ENCODE data around the gene DPH1.

DPH1 gene

DNA sequence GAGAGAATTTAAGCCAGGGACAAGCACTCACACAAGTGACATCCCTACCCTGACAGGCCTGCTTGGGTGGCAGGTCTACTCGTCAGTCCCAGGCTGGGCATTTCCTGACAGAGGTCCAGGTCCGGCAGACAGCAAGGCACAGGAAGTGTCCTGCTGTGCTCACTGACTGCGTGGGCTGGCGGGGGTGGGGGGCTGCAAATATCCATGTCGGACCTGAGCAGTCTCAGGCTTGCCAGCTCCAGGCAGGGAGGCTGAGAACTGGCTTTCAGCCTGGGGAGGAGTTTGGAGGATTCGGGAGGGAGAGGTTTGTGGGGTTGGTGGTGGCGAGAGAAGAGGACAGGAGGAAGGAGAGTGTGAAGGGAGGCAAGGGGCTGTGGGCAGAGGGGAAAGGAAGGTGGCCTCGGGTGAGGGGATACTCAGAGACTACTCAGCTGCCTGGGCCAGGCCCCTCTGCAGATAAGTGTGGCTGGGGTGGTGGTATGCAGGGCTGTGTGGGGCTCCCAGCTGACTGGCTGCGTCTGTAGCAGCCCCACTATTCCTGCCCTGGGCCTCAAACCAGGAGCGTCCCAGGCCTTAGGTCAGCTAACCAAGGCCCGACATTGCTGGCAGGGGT, 32.7 kb downstream of the DPH1 start:
- FAIRE-seq (no peak), DNase-seq (ENCODE audit: insufficient read length, low spot score) (no peak)
- TF ChIP-seq POLR2A (IDR thresholded peaks at IDR 0.05; ENCODE audit: low read depth, low read length) = no peak

DNA sequence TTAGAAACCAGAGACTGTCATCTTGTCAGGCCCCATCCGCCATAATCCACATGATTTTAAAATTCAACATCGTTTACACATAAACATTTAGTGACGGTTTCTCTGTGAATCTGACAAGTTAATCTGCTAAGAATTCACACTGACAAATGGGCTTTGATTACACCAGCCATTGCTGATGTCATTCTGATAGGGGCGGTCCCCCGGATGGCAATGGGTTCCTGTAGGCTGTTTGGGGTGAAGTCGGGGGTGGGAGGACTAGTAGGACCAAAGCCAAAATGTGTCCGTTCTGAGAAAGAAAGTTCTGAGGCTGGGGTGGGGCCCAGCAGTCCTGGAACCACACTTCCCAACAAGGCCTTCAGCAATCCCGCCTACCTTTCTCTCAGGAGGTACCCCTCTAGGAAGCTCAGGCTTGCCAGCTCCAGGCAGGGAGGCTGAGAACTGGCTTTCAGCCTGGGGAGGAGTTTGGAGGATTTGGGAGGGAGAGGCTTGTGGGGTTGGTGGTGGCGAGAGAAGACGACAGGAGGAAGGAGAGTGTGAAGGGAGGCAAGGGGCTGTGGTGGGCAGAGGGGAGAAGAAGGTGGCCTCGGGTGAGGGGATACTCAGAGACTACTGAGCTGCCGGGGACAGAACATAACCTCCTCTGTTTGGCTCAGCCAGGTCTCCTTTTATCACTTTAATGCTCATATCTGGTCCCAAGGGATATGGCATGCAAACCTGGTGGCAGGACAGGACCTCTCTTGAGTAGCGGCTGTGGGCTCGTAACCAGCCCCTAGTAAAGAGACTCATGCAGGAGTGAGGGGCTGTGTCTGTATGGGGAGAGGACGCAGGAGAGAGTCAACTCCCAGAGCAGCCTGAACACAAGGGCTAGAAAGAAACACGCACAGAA, 33.6 kb downstream of the DPH1 start:
- no peak for TF ChIP-seq POLR2A (IDR thresholded peaks at IDR 0.05; ENCODE audit: low read depth, low read length)
- FAIRE-seq (no peak), DNase-seq (ENCODE audit: insufficient read length, low spot score) (no peak)

DNA sequence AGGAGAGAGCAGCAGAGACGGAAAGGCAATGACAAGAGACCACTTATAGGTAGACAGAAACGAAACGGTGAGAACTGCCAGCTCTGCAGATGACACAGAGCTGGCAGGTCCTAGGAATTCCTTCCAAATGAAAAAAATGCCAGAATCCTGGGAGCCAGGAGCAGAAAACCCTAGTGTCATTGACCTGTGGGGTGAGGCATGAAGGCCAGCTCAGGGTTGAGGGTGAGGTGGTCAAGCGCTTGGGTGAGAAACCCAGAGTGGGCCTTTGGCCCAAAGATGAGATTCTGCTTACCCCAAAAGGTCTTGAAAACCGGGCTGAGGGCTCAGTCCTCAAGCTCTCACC, 34.2 kb downstream of the DPH1 start:
- no peak for DNase-seq (ENCODE audit: insufficient read length, low spot score)
- no peak for FAIRE-seq
- no peak for TF ChIP-seq POLR2A (IDR thresholded peaks at IDR 0.05; ENCODE audit: low read depth, low read length)

DNA sequence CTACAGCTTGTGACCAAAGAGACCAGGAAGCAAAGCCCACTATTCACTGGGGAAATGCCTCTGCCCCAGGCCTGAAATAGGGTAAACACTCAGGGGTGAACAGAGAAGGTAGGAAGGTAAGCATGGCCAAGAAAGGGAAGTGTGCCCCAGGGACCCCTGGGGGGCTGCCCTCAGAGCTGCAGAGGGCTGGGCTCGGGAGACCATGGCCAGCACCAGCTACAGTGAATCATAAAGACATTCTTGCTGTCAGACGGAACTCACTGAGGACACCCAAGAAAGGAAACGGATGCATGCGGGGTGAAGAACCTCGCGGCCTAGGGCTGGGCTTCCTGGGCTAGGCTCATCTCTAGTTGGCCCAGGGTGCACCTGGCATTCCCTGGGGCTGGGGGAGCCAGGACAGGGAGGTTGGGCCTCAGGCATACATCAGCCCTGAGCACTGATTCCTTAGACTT, 34.6 kb downstream of the DPH1 start:
- DNase-seq (ENCODE audit: insufficient read length, low spot score) (no peak), FAIRE-seq (no peak)
- no peak for TF ChIP-seq POLR2A (IDR thresholded peaks at IDR 0.05; ENCODE audit: low read depth, low read length)

DNA sequence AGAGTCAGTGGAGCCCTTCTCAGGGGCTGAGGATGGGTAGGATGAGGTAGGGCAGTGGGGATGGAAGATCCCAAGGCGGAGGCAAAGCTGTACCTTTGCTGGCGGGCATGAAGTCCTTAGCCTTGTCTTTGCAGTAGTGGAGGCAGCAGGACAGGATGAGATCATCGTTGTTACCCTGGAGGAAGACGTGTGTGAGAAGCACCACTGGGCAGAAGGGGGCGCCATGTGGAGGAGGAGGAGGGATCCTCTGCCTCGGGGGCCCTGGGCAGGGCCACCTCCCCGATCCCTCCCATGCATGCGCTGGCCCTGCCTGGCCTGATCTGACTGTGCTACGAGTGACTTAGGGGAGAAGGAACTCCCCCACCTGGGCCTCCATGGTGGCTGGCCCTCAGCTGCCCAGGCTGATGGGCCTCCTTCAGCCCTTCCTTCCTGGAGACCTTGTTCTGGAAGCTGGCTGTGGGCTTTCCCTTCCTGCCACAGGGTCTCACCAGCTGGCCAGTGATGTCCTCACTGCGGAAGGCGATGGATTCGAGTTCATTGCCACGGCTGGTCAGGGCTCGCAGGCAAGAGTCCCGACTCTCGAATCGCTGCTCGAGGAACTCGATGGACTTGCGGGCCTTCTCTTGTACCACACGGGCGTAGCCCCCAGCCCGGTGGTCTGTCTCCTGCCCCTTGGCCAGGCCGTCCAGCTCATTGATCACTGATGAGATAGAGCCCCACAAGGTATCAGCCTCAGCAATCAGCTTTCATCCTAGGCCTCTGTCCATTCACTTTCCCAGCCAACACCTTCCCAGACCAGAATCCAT, 35.2 kb downstream of the DPH1 start:
- TF ChIP-seq POLR2A (IDR thresholded peaks at IDR 0.05; ENCODE audit: low read depth, low read length) = no peak
- no peak for FAIRE-seq
- no peak for DNase-seq (ENCODE audit: insufficient read length, low spot score)

DNA sequence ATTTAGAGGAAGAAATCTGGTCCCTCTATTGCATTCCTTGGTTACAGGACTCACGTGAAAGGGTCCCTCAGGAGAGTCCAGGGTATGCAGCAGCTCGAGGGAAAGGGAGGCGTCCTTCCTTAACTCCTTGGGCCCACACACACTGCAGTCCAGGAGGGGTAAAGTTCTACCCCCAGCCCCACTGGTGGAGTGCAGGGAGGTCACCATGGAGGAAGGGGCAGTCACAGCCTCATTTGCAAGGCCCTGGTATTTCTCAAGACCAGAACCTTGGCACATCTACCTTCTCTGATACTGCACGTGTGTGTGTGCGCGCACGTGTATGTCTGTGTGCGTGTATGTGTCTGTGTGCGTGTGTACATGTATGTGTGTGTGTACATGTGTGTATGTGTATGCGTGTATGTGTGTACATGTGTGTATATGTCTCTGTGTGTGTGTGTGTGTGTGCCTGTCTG, 36.0 kb downstream of the DPH1 start:
- no peak for DNase-seq (ENCODE audit: insufficient read length, low spot score)
- TF ChIP-seq POLR2A (IDR thresholded peaks at IDR 0.05; ENCODE audit: low read depth, low read length) = no peak
- FAIRE-seq = no peak

DNA sequence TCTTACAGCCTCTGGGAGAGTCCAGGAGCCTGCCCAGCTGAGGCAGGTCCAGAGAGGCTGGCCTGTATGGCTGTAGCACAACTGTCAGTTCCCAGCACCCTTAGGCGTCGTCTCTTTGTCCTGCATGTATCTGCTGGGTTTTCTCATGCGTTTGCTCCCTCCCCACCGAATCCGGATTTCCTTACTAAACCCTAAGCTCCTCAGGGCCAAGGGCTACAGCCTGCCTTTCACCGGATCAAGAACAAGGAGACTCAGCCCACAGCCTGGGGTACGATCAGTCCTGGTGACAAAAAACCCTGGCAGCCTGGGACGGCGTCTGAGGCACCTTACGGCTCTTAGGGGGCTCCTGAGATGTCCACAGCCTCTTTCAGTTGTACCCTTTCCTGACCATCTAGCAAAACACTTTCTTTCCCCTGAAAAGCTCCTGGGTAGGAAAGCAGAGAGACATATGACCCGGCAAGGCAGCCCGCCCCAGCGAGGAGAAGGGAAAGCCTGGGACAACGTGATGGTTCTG, 37.2 kb downstream of the DPH1 start:
- FAIRE-seq (no peak), DNase-seq (ENCODE audit: insufficient read length, low spot score) (no peak)
- no peak for TF ChIP-seq POLR2A (IDR thresholded peaks at IDR 0.05; ENCODE audit: low read depth, low read length)

DNA sequence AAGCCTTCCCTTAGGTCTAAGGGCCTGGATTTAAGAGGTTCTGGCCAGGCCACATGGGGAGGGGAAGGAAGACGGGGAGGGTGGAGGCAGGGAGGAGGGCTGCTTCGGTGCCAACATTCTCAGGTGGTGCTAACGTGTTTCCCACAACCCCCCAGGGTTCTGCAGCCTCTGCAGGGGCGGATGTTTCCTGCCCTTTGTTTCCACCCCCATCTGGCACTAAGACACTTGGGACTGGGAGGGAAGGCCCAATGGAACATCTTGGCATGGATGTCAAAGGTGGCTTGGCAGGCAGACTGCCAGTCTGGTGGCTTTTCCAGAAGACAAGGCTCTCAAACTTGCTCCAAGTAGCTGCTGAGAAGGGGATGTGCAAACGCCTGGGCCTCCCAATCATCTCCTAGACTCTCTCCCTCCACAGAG, 37.7 kb downstream of the DPH1 start:
- DNase-seq (ENCODE audit: insufficient read length, low spot score) (no peak), FAIRE-seq (no peak)
- TF ChIP-seq POLR2A (IDR thresholded peaks at IDR 0.05; ENCODE audit: low read depth, low read length) = no peak

DNA sequence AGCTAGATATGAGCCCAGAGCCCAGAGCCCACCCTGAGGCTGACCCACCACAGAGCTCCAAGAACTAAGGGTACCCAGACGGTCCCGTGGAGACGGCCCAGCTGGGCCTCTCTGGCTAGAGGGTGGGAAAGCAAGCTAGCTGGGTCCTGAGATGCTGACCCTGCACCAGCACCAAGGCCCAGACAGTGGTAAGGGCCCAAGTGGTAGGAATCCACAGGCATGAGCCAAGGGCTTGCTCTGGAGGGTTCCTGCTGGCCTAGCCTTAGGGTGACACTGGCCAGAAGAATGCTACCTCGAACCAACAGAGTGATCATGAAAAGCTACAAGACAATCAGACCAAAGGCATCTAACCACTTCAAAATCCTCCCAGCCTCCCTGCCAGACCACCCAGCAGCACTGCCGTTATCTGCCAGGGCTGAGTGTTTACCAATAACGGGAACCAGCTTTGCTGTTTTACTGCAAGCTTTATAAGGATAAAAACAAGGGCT, 38.1 kb downstream of the DPH1 start:
- no peak for TF ChIP-seq POLR2A (IDR thresholded peaks at IDR 0.05; ENCODE audit: low read depth, low read length)
- DNase-seq (ENCODE audit: insufficient read length, low spot score) (no peak), FAIRE-seq (no peak)

DNA sequence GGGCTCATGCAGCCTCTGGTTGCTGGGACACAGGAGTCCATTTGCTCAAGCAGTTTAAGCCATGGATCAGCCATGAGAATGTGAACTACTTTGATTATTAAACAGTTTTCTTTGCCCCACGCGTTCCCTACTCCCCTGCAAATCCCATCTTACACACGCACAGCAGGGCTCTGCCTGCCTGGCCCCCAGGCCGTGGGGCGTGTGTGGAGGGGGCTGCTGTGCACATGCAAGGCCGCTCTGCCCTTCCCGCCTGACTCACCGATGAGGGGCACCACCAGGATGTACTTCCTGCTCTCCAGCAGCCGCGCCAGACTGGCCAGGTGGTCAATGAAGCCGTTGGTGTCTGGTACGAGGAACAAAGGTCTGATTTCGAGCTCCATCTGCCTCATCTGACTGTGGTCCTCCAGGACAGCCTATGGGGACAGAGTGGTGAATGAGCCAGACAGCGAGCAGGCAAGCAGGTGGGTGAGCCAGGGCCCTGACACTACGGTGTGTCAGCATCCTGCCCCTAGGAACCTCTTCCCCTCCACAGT, 38.6 kb downstream of the DPH1 start:
- no peak for TF ChIP-seq POLR2A (IDR thresholded peaks at IDR 0.05; ENCODE audit: low read depth, low read length)
- DNase-seq (ENCODE audit: insufficient read length, low spot score) (no peak), FAIRE-seq (no peak)

DNA sequence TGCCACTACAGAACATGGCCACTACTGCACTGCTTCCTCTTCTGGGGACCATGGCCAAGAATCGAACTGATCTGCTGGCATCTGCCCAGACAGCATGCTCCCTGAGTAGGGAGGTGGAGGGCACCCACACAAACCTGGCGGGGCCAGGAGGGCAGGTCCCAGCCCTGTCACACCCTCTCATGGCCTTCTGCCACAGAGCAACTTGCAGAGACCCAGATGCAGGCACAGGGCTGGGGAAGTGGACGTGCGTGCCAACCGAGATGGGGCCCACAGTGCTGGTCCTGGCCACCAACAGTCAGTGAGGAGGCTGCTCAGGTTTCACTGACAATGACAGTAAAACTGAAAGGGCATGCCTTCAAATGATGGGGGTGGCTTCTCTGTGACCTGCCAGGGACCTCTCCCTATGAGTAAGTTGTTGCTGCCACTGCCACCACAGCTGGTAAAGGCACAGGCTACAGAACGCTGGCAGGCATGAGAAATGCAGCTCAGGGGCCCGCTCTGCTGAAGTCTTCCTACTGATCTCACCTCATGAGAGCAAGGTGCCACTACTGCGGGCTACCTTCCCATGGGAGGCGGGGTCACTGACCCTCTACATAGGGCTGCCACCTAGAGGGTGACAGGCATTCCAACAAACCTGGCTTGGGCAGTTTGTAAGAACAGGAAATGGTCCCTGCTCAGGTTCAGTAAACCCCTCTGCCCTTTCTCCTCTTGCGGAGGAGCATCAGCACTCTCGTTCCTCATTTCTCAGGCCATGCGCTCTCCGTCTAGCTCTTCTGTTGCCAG, 40.5 kb downstream of the DPH1 start:
- DNase-seq (ENCODE audit: insufficient read length, low spot score) (no peak), FAIRE-seq (no peak)
- TF ChIP-seq POLR2A (IDR thresholded peaks at IDR 0.05; ENCODE audit: low read depth, low read length) = no peak

DNA sequence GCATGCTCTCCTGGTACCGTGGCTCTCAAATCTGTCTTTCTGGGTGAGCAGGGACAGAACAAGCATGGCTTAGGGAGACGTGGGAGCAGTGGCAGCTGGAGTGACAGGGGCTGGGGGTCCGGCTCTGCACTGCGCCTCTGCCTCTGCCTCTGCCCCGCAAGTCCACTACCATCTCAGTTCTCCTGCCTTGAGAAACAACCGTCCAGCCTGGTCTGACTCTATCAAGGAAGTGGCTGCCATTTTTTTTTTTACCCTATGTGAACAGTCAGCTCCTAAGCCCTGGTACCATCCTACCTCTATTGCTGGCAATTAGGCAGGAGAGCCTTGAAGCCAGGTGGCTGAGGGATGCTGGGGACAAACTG, 41.1 kb downstream of the DPH1 start:
- no peak for DNase-seq (ENCODE audit: insufficient read length, low spot score)
- TF ChIP-seq POLR2A (IDR thresholded peaks at IDR 0.05; ENCODE audit: low read depth, low read length) = no peak
- FAIRE-seq = no peak
